Stimulated activated naive CD8-positive, alpha-beta T cell treated with anti-CD3 and anti-CD28 coated beads, Interleukin-15, amount 100 ng/mL, for 72 hours (primary cell): ENCODE results near the gene IL12B.
"Not testable (repeated sequence)": the region's sequence is repeated elsewhere in the genome, so short reads cannot be mapped to it uniquely, and the experiment has no call there.

ENCODE experiments used
- ATAC-seq: fragments of 150-1000 bp; cut with Tn5 transposase; 2 replicates; pipeline ENCODE4 v1.10.0; 2021; ENCODE audit warnings: mild to moderate bottlenecking, moderate library complexity
- DNase-seq, 2 donors: peaks; one replicate each; pipeline ENCODE4 v3.0.0; 2021 to 2022
- H3K27ac Mint-ChIP-seq, 2 donors: one replicate each; pipeline ENCODE4 v1.8.0; 2022; ENCODE audit warnings: mild to moderate bottlenecking in 2 of 2, mixed read lengths in 2 of 2, moderate library complexity in 2 of 2
- H3K27me3 Mint-ChIP-seq: one replicate; pipeline ENCODE4 v1.8.0; 2022; ENCODE audit warnings: mixed read lengths
- H3K4me1 Mint-ChIP-seq: one replicate; pipeline ENCODE4 v1.8.0; 2022; ENCODE audit warnings: mild to moderate bottlenecking, mixed read lengths
- H3K4me3 Mint-ChIP-seq, 2 donors: one replicate each; pipeline ENCODE4 v1.8.0; 2022; ENCODE audit warnings: mild to moderate bottlenecking in 2 of 2, mixed read lengths in 2 of 2, moderate library complexity in 1 of 2
- H3K9me3 Mint-ChIP-seq, 2 donors: one replicate each; pipeline ENCODE4 v1.8.0; 2022; ENCODE audit warnings: mixed read lengths in 2 of 2

Gene IL12B

GRCh38 chr5:159269723-159270122 is 60.6 kb downstream of the IL12B start:
- no peak overlapping the region for H3K27ac Mint-ChIP-seq
- peaks cover 0 to 6% of the 10 kb centered on the region in 2 donors for H3K9me3 Mint-ChIP-seq
- DNase-seq (no peak), ATAC-seq (no peak)
- peaks cover 15% of the 10 kb centered on the region for H3K4me1 Mint-ChIP-seq
- H3K4me3 Mint-ChIP-seq, result no peak overlapping the region
- no peaks in the 10 kb centered on the region for H3K27me3 Mint-ChIP-seq

- DNase-seq, H3K9me3 Mint-ChIP-seq, H3K4me3 Mint-ChIP-seq, H3K27me3 Mint-ChIP-seq, ATAC-seq, H3K27ac Mint-ChIP-seq: not testable (repeated sequence)
- peaks cover 28% of the 10 kb centered on the region for H3K4me1 Mint-ChIP-seq
Observed at GRCh38 chr5:159266764-159267163, 63.5 kb downstream of the IL12B start.
